Glutamatergic neuron (in vitro differentiated cells): ENCODE measurements around the gene EPHA6. TPM values are rescaled to one million over a fixed set of nuclear protein-coding genes. Genes with fewer than 3 reads are reported as not detected.

ENCODE experiments used
- DNase-seq: peaks from one replicate; pipeline ENCODE4 v3.0.0; 2022
- H3K27ac Mint-ChIP-seq: one replicate; pipeline ENCODE4 v1.8.0; 2020; ENCODE audit warnings: mild to moderate bottlenecking, mixed read lengths, inconsistent platforms; ENCODE audit not compliant: unreplicated experiment
- H3K27me3 Mint-ChIP-seq: one replicate; pipeline ENCODE4 v1.8.0; 2020; ENCODE audit warnings: mild to moderate bottlenecking, moderate library complexity, mixed read lengths, inconsistent platforms; ENCODE audit not compliant: unreplicated experiment
- H3K36me3 Mint-ChIP-seq: one replicate; pipeline ENCODE4 v1.8.0; 2020; ENCODE audit warnings: mild to moderate bottlenecking, mixed read lengths, inconsistent platforms; ENCODE audit not compliant: unreplicated experiment
- H3K4me1 Mint-ChIP-seq: one replicate; pipeline ENCODE4 v1.8.0; 2020; ENCODE audit warnings: mild to moderate bottlenecking, low read depth, mixed read lengths, inconsistent platforms; ENCODE audit not compliant: unreplicated experiment
- H3K4me3 Mint-ChIP-seq: one replicate; pipeline ENCODE4 v1.8.0; 2020; ENCODE audit warnings: mild to moderate bottlenecking, mixed read lengths, inconsistent platforms; ENCODE audit not compliant: unreplicated experiment
- H3K9me3 Mint-ChIP-seq: one replicate; pipeline ENCODE4 v1.8.0; 2020; ENCODE audit warnings: mild to moderate bottlenecking, moderate library complexity, mixed read lengths, inconsistent platforms; ENCODE audit not compliant: unreplicated experiment
- total RNA-seq: library from RNA; stranded (reverse); fragmentation: NEBNext Ultra II Directional; extraction: Animal tissue kit (Norgen Biotek cat#: 25700); gene quantifications from one replicate; pipeline ENCODE4 v1.2.1, GENCODE V29; 2021; ENCODE audit not compliant: unreplicated experiment
- TF ChIP-seq, protein P1 (sequence below): fragments of 200-600 bp; sonication (generic); IDR thresholded peaks from one replicate; pipeline ENCODE4 v1.5.0; 2021; ENCODE audit not compliant: partially characterized antibody, unreplicated experiment

The EPHA6 gene
- total RNA-seq, 1 donor from 2014 or later = 9.0 TPM

DNA sequence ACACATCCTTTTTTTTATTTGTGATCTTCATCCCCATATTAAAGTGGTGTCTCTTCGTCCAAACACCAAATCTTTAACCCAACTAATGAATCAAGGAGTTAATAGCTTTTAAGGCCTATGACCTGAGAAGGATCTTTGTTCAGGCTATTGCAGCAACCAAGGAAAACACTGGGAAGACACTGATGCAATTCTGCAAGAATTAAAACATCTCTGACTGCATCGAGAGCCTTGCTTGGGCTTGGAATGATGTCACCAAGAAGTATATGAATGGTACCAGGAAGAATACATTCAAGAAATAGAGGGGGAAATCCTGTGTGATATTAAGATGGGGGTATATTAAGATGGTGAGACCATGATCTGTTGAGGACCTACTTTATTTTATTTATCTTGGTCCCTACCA lies 736.0 kb downstream of the EPHA6 start:
- H3K9me3 Mint-ChIP-seq = no peaks in the 10 kb centered on the region
- H3K4me3 Mint-ChIP-seq = no peak overlapping the region
- TF ChIP-seq, protein P1, sequence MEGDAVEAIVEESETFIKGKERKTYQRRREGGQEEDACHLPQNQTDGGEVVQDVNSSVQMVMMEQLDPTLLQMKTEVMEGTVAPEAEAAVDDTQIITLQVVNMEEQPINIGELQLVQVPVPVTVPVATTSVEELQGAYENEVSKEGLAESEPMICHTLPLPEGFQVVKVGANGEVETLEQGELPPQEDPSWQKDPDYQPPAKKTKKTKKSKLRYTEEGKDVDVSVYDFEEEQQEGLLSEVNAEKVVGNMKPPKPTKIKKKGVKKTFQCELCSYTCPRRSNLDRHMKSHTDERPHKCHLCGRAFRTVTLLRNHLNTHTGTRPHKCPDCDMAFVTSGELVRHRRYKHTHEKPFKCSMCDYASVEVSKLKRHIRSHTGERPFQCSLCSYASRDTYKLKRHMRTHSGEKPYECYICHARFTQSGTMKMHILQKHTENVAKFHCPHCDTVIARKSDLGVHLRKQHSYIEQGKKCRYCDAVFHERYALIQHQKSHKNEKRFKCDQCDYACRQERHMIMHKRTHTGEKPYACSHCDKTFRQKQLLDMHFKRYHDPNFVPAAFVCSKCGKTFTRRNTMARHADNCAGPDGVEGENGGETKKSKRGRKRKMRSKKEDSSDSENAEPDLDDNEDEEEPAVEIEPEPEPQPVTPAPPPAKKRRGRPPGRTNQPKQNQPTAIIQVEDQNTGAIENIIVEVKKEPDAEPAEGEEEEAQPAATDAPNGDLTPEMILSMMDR = no peak
- H3K36me3 Mint-ChIP-seq = no peaks in the 10 kb centered on the region
- H3K4me1 Mint-ChIP-seq = no peaks in the 10 kb centered on the region
- H3K27me3 Mint-ChIP-seq = no peaks in the 10 kb centered on the region
- no peak overlapping the region for H3K27ac Mint-ChIP-seq
- DNase-seq = no peak

GRCh38 chr3:97552186-97552585 lies 737.8 kb downstream of the EPHA6 start:
- no peaks in the 10 kb centered on the region for H3K27me3 Mint-ChIP-seq
- no peak overlapping the region for H3K27ac Mint-ChIP-seq
- no peaks in the 10 kb centered on the region for H3K9me3 Mint-ChIP-seq
- no peaks in the 10 kb centered on the region for H3K4me1 Mint-ChIP-seq
- no peak overlapping the region for H3K4me3 Mint-ChIP-seq
- TF ChIP-seq, protein P1 = no peak
- DNase-seq = no peak
- no peaks in the 10 kb centered on the region for H3K36me3 Mint-ChIP-seq

- Mint-ChIP-seq H3K9me3 (no peaks in the 10 kb centered on the region), H3K4me1 (peaks cover 2% of the 10 kb centered on the region), H3K27me3 (no peaks in the 10 kb centered on the region), H3K4me3 (no peak overlapping the region), H3K27ac (no peak overlapping the region), H3K36me3 (no peaks in the 10 kb centered on the region)
- TF ChIP-seq, protein P1 = no peak
- DNase-seq = no peak
These were observed 761.3 kb downstream of the EPHA6 start for GRCh38 chr3:97575742-97576141.

DNA sequence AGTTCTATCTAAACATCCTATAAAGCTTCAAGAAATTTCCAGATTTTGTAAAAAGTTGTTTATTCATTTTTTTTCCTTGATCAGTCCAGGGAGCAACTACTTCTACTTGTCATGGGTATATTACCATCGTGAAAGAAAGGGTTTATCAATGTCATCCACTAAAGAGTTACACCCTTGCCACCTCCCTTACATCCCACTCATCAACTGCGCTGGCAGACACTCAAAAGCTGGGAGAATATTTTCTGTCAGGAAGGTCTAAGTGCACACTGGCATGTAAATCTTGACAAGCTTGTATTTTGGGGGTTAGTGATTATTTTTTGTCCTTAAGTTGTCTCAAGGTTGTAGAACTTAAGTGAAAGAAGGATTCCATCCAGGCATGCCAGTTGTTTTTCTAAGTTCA lies 761.8 kb downstream of the EPHA6 start:
- TF ChIP-seq, protein P1 = no peak
- H3K36me3 Mint-ChIP-seq = no peaks in the 10 kb centered on the region
- no peaks in the 10 kb centered on the region for H3K27me3 Mint-ChIP-seq
- H3K9me3 Mint-ChIP-seq = no peaks in the 10 kb centered on the region
- peaks cover 2% of the 10 kb centered on the region for H3K4me1 Mint-ChIP-seq
- no peak overlapping the region for H3K27ac Mint-ChIP-seq
- H3K4me3 Mint-ChIP-seq = no peak overlapping the region
- no peak for DNase-seq

- peaks cover 2% of the 10 kb centered on the region for H3K4me1 Mint-ChIP-seq
- no peak overlapping the region for H3K4me3 Mint-ChIP-seq
- no peaks in the 10 kb centered on the region for H3K36me3 Mint-ChIP-seq
- TF ChIP-seq, protein P1 = no peak
- no peaks in the 10 kb centered on the region for H3K27me3 Mint-ChIP-seq
- H3K9me3 Mint-ChIP-seq = no peaks in the 10 kb centered on the region
- H3K27ac Mint-ChIP-seq = no peak overlapping the region
- DNase-seq = no peak
These were observed 765.0 kb downstream of the EPHA6 start for GRCh38 chr3:97579365-97579764.
